Loucy (cell line): ENCODE data around the gene NGEF.

Source experiments
- CTCF ChIP-seq: fragments of 200-600 bp; sonication (generic); conservative IDR thresholded peaks from 2 replicates; pipeline ENCODE4 v1.5.1; 2014; ENCODE audit warnings: mild to moderate bottlenecking, antibody characterized with exemption, low read length
- EZH2phosphoT487 ChIP-seq: fragments of 200-600 bp; IDR thresholded peaks from 2 replicates; pipeline ENCODE4 v1.6.1; 2018; ENCODE audit warnings: antibody characterized with exemption, mild to moderate bottlenecking, moderate library complexity, borderline replicate concordance

GRCh38 chr2:232865165-232865564, 147.9 kb downstream of the NGEF start:
- TF ChIP-seq CTCF = no peak
- TF ChIP-seq EZH2phosphoT487 = no peak
